ENCODE data around the gene PCAT7. TPM values are rescaled to one million over a fixed set of nuclear protein-coding genes. Genes with fewer than 3 reads are reported as not detected.

PCAT7 gene
- total RNA-seq, 1 donor from 2014 or later, result 19.9 TPM

- peaks cover under 1% of the 10 kb centered on the region for H3K36me3 Mint-ChIP-seq
- no peak overlapping the region for H2AFZ ChIP-seq (replicated peaks)
- no peaks in the 10 kb centered on the region for H3K4me1 ChIP-seq
- H4K20me1 ChIP-seq (ENCODE audit: low read depth), result no peaks in the 10 kb centered on the region
- no peak overlapping the region for H3K27ac ChIP-seq
- H3K9me3 ChIP-seq (ENCODE audit: low read depth), result no peaks in the 10 kb centered on the region
- no peaks in the 10 kb centered on the region for H3F3A ChIP-seq (ENCODE audit: low read depth)
- H3K79me2 ChIP-seq (ENCODE audit: low read depth), result no peaks in the 10 kb centered on the region
- H3K9me3 Mint-ChIP-seq, result no peaks in the 10 kb centered on the region
- H3K9ac ChIP-seq, result no peak overlapping the region
- peaks cover 5% of the 10 kb centered on the region for H3K27me3 Mint-ChIP-seq (ENCODE audit: insufficient read depth, low read depth)
- TF ChIP-seq CTCF (IDR thresholded peaks at IDR 0.05) (no peak), EZH2phosphoT487 (IDR thresholded peaks at IDR 0.05) (no peak), EZH2 (IDR thresholded peaks at IDR 0.05) (no peak)
- H3K4me3 ChIP-seq, result no peak overlapping the region
- H3K4me1 Mint-ChIP-seq, result no peaks in the 10 kb centered on the region
- peaks cover 2% of the 10 kb centered on the region for H3K36me3 ChIP-seq
- DNase-seq (ENCODE audit: low spot score), result no peak
- H3K27me3 ChIP-seq, result no peaks in the 10 kb centered on the region
- H3K4me3 Mint-ChIP-seq, result no peak overlapping the region
- no peak overlapping the region for H3K4me2 ChIP-seq
- no peak overlapping the region for H3K27ac Mint-ChIP-seq
Measured at GRCh38 chr9:94568972-94569712, 14.3 kb downstream of the PCAT7 start.

GRCh38 chr9:94576131-94576530 is 21.2 kb downstream of the PCAT7 start:
- Mint-ChIP-seq H3K27me3 (ENCODE audit: insufficient read depth, low read depth) (peaks cover 3% of the 10 kb centered on the region), H3K9me3 (no peaks in the 10 kb centered on the region), H3K36me3 (no peaks in the 10 kb centered on the region), H3K4me3 (no peak overlapping the region), H3K4me1 (peaks cover 2% of the 10 kb centered on the region), H3K27ac (no peak overlapping the region)
- H3K27me3 ChIP-seq, result no peaks in the 10 kb centered on the region
- TF ChIP-seq CTCF (IDR thresholded peaks at IDR 0.05) (no peak), EZH2phosphoT487 (IDR thresholded peaks at IDR 0.05) (no peak), EZH2 (IDR thresholded peaks at IDR 0.05) (no peak)
- H3F3A ChIP-seq (ENCODE audit: low read depth), result peaks cover 4% of the 10 kb centered on the region
- H3K27ac ChIP-seq, result no peak overlapping the region
- H3K4me2 ChIP-seq, result no peak overlapping the region
- no peak for DNase-seq (ENCODE audit: low spot score)
- no peaks in the 10 kb centered on the region for H3K4me1 ChIP-seq
- no peak overlapping the region for H3K4me3 ChIP-seq
- no peaks in the 10 kb centered on the region for H4K20me1 ChIP-seq (ENCODE audit: low read depth)
- no peak overlapping the region for H3K9ac ChIP-seq
- H3K9me3 ChIP-seq (ENCODE audit: low read depth), result peaks cover 3% of the 10 kb centered on the region
- H3K36me3 ChIP-seq, result no peaks in the 10 kb centered on the region
- H3K79me2 ChIP-seq (ENCODE audit: low read depth), result no peaks in the 10 kb centered on the region
- H2AFZ ChIP-seq (replicated peaks), result no peak overlapping the region

GRCh38 chr9:94577036-94577435 is 22.2 kb downstream of the PCAT7 start:
- H3K27ac Mint-ChIP-seq, result no peak overlapping the region
- Histone ChIP-seq H3K27me3 (no peaks in the 10 kb centered on the region), H3K79me2 (ENCODE audit: low read depth) (no peaks in the 10 kb centered on the region), H3K36me3 (no peaks in the 10 kb centered on the region), H2AFZ (replicated peaks) (no peak overlapping the region), H3F3A (ENCODE audit: low read depth) (peaks cover 4% of the 10 kb centered on the region), H4K20me1 (ENCODE audit: low read depth) (no peaks in the 10 kb centered on the region), H3K9ac (no peak overlapping the region), H3K4me2 (no peak overlapping the region), H3K9me3 (ENCODE audit: low read depth) (peaks cover 3% of the 10 kb centered on the region), H3K4me1 (no peaks in the 10 kb centered on the region), H3K4me3 (no peak overlapping the region), H3K27ac (no peak overlapping the region)
- DNase-seq (ENCODE audit: low spot score), result no peak
- no peaks in the 10 kb centered on the region for H3K36me3 Mint-ChIP-seq
- no peak for TF ChIP-seq CTCF (IDR thresholded peaks at IDR 0.05)
- TF ChIP-seq EZH2 (IDR thresholded peaks at IDR 0.05), result no peak
- TF ChIP-seq EZH2phosphoT487 (IDR thresholded peaks at IDR 0.05), result no peak
- H3K9me3 Mint-ChIP-seq, result no peaks in the 10 kb centered on the region
- H3K4me3 Mint-ChIP-seq, result no peak overlapping the region
- H3K4me1 Mint-ChIP-seq, result peaks cover 2% of the 10 kb centered on the region
- H3K27me3 Mint-ChIP-seq (ENCODE audit: insufficient read depth, low read depth), result peaks cover 2% of the 10 kb centered on the region
